Endothelial cell of umbilical vein (primary cell): ENCODE measurements around the gene ADARB1. TPM values are rescaled to one million over a fixed set of nuclear protein-coding genes. Genes with fewer than 3 reads are reported as not detected.

Source experiments
- BruUV-seq: library from RNA; stranded (reverse); fragments of 400-500 nt; replicated peaks from 2 replicates; lab custom pipeline; 2021; lab: Mats Ljungman, UMichigan
- CTCF ChIA-PET: fragments of 300-600, 350-600 bp; sonication (Branson Sonifier 250); formaldehyde crosslinking; loops from one replicate; lab custom pipeline; 2021; ENCODE audit warnings: antibody characterized with exemption, inconsistent platforms; lab: Charles Lee
- POLR2A ChIA-PET: fragments of 300-600, 350-600 bp; sonication (Branson Sonifier 250); formaldehyde crosslinking; loops from one replicate; lab custom pipeline; 2021; ENCODE audit warnings: antibody characterized with exemption, inconsistent platforms; lab: Charles Lee
- DNase-seq: peaks from one replicate; pipeline ENCODE4 v3.0.0-alpha.2; 2011; ENCODE audit warnings: low read depth, low spot score
- FAIRE-seq: peaks from 2 replicates; lab custom pipeline; 2011; peaks lifted over from hg19 to GRCh38; lab: Jason Lieb, UNC
- H2AFZ ChIP-seq: 2 replicates; pipeline ENCODE4 v1.6.0; 2012; ENCODE audit warnings: low read depth, low read length, control low read depth, inconsistent platforms
- H3K27ac ChIP-seq: 2 replicates; pipeline ENCODE4 v1.5.1; 2011; ENCODE audit warnings: low read depth, mild to moderate bottlenecking, control low read depth, low read length, moderate library complexity; ENCODE audit not compliant: insufficient read depth
- H3K27me3 ChIP-seq, 2 experiments: 2 replicates each; pipeline versions ENCODE4 v1.6.0 to v1.6.1; 2011; ENCODE audit warnings: low read length in 2 of 2, mixed read lengths in 1 of 2; ENCODE audit not compliant: control insufficient read depth in 2 of 2, insufficient read depth in 2 of 2
- H3K36me3 ChIP-seq, 2 experiments: 2 replicates in 1 of 2; 3 replicates in 1 of 2; pipeline ENCODE4 v1.5.1; 2011; ENCODE audit warnings: low read length in 2 of 2, mild to moderate bottlenecking in 1 of 2, moderate library complexity in 1 of 2; ENCODE audit not compliant: control insufficient read depth in 2 of 2, insufficient read depth in 2 of 2; ENCODE audit errors: extremely low read depth in 1 of 2
- H3K4me1 ChIP-seq: 3 replicates; pipeline ENCODE4 v1.5.1; 2011; ENCODE audit warnings: mild to moderate bottlenecking, low read length; ENCODE audit not compliant: control insufficient read depth, insufficient read depth; ENCODE audit errors: extremely low read depth
- H3K4me2 ChIP-seq: 2 replicates; pipeline ENCODE4 v1.6.1; 2011; ENCODE audit warnings: low read length, control low read depth, mixed read lengths; ENCODE audit not compliant: insufficient read depth
- H3K4me3 ChIP-seq, 3 experiments: fragments of 200-600 bp in 1 of 3; sonication (generic), shearing (Covaris generic) in 1 of 3; replicated peaks in 1 of 3; 2 replicates each; pipeline ENCODE4 v1.5.1; 2011 to 2016; ENCODE audit warnings: control low read depth in 3 of 3, low read length in 3 of 3, mild to moderate bottlenecking in 2 of 3, inconsistent platforms in 1 of 3, low read depth in 1 of 3, moderate library complexity in 1 of 3; ENCODE audit not compliant: insufficient read depth in 1 of 3
- H3K79me2 ChIP-seq: 2 replicates; pipeline ENCODE4 v1.6.0; 2012; ENCODE audit warnings: low read length, inconsistent platforms; ENCODE audit not compliant: control insufficient read depth, insufficient read depth
- H3K9ac ChIP-seq: replicated peaks from 2 replicates; pipeline ENCODE3; 2011; ENCODE audit warnings: low read length, control low read depth; ENCODE audit not compliant: insufficient read depth; ENCODE audit errors: extremely low read depth
- H3K9me1 ChIP-seq: replicated peaks from 3 replicates; pipeline ENCODE4 v1.6.0; 2011; ENCODE audit warnings: mild to moderate bottlenecking, low read length; ENCODE audit not compliant: control insufficient read depth, insufficient read depth; ENCODE audit errors: extremely low read depth
- H3K9me3 ChIP-seq: replicated peaks from 2 replicates; pipeline ENCODE4 v1.5.1; 2012; ENCODE audit warnings: low read length, inconsistent platforms; ENCODE audit not compliant: control insufficient read depth, insufficient read depth
- H4K20me1 ChIP-seq: replicated peaks from 2 replicates; pipeline ENCODE3; 2011; ENCODE audit warnings: mild to moderate bottlenecking, low read length; ENCODE audit not compliant: control insufficient read depth, insufficient read depth; ENCODE audit errors: extremely low read depth
- CTCF ChIP-seq, 2 donors: IDR thresholded peaks; 1 replicate in 1 of 2; 2 replicates in 1 of 2; pipeline ENCODE4 v1.5.1; 2011; ENCODE audit warnings: low read length in 2 of 2, mild to moderate bottlenecking in 2 of 2, moderate library complexity in 2 of 2, control low read depth in 1 of 2, inconsistent platforms in 1 of 2, low read depth in 1 of 2; ENCODE audit not compliant: insufficient read depth in 1 of 2; ENCODE audit errors: extremely low read depth in 1 of 2
- EZH2 ChIP-seq: IDR thresholded peaks from 2 replicates; pipeline ENCODE4 v1.6.1; 2012; ENCODE audit warnings: borderline replicate concordance, low read depth, mild to moderate bottlenecking, moderate library complexity, low read length, inconsistent platforms; ENCODE audit not compliant: severe bottlenecking
- GATA2 ChIP-seq: IDR thresholded peaks from 2 replicates; pipeline ENCODE4 v1.7.0; 2011; ENCODE audit warnings: low read depth, mild to moderate bottlenecking, moderate library complexity, mixed read lengths, low read length; ENCODE audit not compliant: insufficient read length, insufficient read depth
- JUN ChIP-seq: IDR thresholded peaks from 2 replicates; pipeline ENCODE4 v1.6.1; 2011; ENCODE audit warnings: borderline replicate concordance, low read depth; ENCODE audit not compliant: insufficient read length, insufficient read depth
- POLR2A ChIP-seq: IDR thresholded peaks from 2 replicates; pipeline ENCODE4 v1.6.1; 2012; ENCODE audit warnings: low read depth, mild to moderate bottlenecking, control low read depth, low read length
- POLR2AphosphoS5 ChIP-seq: IDR thresholded peaks from 2 replicates; pipeline ENCODE4 v1.6.1; 2012; ENCODE audit warnings: low read depth, mild to moderate bottlenecking, control low read depth, low read length, moderate library complexity; ENCODE audit not compliant: insufficient read depth
- dilution Hi-C: fragments of 300-500 bp; cut with MboI; formaldehyde crosslinking; loops from one replicate; pipeline ENCODE4 v1.15.0; 2019; ENCODE audit warnings: low sequenced_read_pairs; ENCODE audit not compliant: extremely low pct_ligation_motif_present
- intact Hi-C: fragments of 100-400 bp; cut with micrococcal nuclease; formaldehyde crosslinking; loops from one replicate; pipeline ENCODE4 v1.10.0; 2022
- polyA plus RNA-seq, 4 experiments: library from polyadenylated mRNA; depleted of rRNA in 3 of 4; stranded (reverse) in 3 of 4; unstranded in 1 of 4; fragments of >200 nt; gene quantifications; 2 replicates each; pipeline versions ENCODE4 v1.2.1 to v1.2.3, GENCODE V29; 2011 to 2012; ENCODE audit warnings: missing spikeins in 1 of 4
- total RNA-seq: library from RNA; stranded (reverse); gene quantifications from 2 replicates; pipeline ENCODE4 v1.2.3, GENCODE V29; 2021

ADARB1 gene
- total and polyA plus RNA-seq, 2 donors (not counting 3 experiments of a cell fraction or from before 2014, with no cell fraction given) = 32.5 to 54.3 TPM

GRCh38 chr21:45126983-45127382 is 52.6 kb downstream of the ADARB1 start:
- FAIRE-seq (no peak), DNase-seq (no peak)
- CTCF ChIA-PET = interaction anchor here (2.1 to 9.3 kb wide), 7 partner anchors 10 to 178 kb away, joined by 15 to 269 read pairs (median 67); no protein-coding TSS in a partner anchor
- no TSS peak for BruUV-seq
- TF ChIP-seq CTCF (IDR thresholded peaks at IDR 0.05; ENCODE audit: extremely low read depth in 1 of 2, insufficient read depth in 1 of 2, low read depth in 1 of 2, low read length in 2 of 2) = no peak
- TF ChIP-seq EZH2 = no peak
- no peak for TF ChIP-seq POLR2AphosphoS5
- TF ChIP-seq GATA2 = no peak
- no peak for TF ChIP-seq POLR2A
- TF ChIP-seq JUN = no peak
- H2AFZ ChIP-seq = no peak overlapping the region
- no peaks in the 10 kb centered on the region for H3K9me3 ChIP-seq
- no peaks in the 10 kb centered on the region for H3K79me2 ChIP-seq
- no peak overlapping the region for H3K4me2 ChIP-seq
- H3K27me3 ChIP-seq = no peaks in the 10 kb centered on the region
- POLR2A ChIA-PET = interaction anchor here (1.5 kb wide), 1 partner anchor 177 kb away, joined by 6 read pairs; no protein-coding TSS in a partner anchor
- no peaks in the 10 kb centered on the region for H3K9me1 ChIP-seq
- H3K9ac ChIP-seq = no peak overlapping the region
- intact Hi-C loops (no loop called here), dilution Hi-C loops (loop anchor here (25.0 kb wide), 1 partner anchor 190 kb away; the partner anchor contains the start of gene SLX9)
- H4K20me1 ChIP-seq = no peaks in the 10 kb centered on the region
- H3K27ac ChIP-seq = no peak overlapping the region
- no peaks in the 10 kb centered on the region for H3K36me3 ChIP-seq
- no peak overlapping the region for H3K4me3 ChIP-seq
- peaks cover 30% of the 10 kb centered on the region for H3K4me1 ChIP-seq
